GM21576 (cell line): ENCODE measurements around the gene SNRNP48.

Experiments used
- ATAC-seq: cut with Tn5 transposase; IDR thresholded peaks from one replicate; pipeline ENCODE4 v1.9.1; 2021; ENCODE audit warnings: mild to moderate bottlenecking, moderate library complexity; ENCODE audit not compliant: unreplicated experiment

SNRNP48 gene

GRCh38 chr6:7590918-7591302 is 912 bp downstream of the SNRNP48 start:
- ATAC-seq, result no peak

- ATAC-seq, result no peak
Observed at GRCh38 chr6:7591770-7592169, 1.8 kb downstream of the SNRNP48 start.

DNA sequence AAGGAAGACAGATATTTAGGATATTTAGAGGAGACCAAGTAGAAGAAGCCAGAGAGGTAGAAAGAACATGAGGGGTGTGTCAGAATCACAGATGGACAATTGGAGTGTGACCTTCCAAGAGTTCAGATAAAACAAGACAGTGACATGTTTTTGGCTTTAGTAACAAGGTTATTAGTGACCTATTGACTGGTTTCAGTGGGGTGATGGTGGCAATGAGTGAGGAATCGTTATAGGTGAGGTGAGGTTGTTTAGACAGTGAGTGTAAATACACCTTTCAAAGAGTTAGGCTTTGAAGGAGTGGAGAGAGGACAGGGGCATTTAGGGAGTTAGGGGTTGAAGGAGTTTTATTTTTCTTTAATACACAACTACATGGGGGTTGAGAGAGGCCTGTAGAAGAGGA is 3.2 kb downstream of the SNRNP48 start:
- no peak for ATAC-seq

DNA sequence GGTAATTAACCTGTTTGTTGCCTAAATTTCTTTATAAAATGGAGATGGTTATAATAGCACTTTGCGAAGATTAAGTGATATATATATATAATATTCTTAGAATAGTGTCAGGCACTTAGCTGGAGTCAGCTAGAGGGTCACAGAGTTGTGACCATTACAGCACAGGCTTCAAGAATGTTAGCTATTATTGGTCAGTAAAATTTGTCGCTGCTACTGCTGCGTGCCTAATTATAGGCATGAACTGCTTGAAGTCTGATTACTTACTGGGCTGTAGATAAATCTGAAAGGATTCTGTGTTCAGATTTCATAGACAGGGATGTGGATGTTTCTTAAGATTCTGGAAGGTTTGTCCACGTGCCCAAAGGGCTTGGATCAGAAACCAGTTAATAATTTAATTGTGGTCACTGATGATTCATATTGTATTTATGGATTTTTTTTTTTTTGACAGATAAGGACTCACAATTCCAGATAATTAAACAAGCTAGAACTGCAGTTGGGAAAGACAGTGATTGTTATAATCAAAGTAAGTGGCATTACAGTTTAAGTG is 4.7 kb downstream of the SNRNP48 start:
- ATAC-seq, result no peak

DNA sequence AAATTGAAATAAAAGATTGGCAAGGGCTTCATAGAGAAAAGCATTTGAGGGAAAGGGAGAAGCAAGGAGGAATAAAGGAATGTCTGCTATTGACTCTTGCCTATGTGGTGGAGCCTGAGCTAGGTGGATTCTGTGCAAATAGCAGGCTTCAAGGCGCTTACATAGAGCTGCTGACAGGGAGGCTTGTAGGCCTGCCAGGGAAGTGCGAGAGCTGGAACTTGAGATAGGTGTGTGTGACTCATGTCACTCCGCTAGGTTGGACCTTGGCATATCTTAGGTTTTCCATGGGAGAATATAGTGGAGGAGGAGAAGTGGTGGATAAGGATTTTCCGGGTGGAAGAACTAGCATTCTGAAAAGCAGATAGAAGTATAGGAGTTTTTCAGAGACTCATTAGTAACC is 14.0 kb downstream of the SNRNP48 start:
- ATAC-seq, result no peak

DNA sequence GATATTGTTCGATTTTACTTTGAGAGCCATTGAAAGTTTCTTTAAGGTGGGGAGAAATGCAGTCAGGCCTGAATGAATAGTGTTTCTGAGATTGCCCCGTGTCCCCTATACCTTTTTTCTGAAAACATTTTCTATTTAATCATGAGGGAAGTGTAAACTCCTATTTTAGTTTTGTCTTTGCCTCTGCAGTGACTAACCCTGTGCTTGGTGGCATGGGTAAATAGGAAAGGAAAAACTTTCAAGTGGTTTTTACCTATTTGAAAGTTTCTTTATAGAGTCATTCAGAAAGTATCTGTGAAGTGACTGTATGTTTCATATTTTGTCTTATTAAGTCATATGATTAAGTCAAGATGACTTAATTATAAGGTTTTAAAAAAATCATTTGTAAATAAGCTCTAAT is 14.5 kb downstream of the SNRNP48 start:
- ATAC-seq, result peak; percentile 63

DNA sequence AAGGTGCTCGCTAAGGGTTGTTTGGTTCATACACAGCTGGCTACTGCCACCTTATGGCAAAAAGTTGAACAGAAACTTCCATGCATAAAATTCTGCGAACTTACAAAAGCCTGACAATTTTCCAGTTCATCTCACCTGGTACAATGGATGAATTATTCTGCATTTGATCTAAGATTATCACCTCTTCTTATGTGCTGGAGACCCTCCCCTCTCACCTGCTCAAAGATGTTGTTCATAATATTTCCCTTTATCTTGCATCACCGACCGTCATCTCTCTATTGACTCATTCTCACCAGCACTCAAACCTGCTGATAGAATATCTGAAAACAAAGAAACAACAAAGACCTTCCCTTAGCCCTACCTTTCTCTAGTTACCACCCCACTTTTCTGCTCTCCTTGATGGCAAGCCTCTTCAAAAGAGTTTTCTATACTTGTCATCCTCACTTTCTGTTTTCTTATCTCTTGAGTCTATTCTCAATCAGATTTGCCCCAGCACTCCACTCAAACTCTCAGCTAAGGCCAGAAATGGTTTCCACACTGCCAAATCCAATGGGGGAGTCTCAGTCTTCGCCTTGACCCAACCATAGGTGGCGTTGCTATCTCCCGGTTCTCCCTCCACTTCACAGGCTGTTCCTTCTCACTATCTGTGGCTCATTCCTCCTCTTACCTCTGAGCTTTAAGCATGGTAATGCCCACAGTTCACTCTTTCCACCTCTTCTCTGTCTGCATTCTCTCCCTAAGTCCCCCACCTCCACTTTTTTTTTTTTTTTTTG is 25.8 kb downstream of the SNRNP48 start:
- no peak for ATAC-seq

GRCh38 chr6:7617801-7618764 is 28.1 kb downstream of the SNRNP48 start:
- peak; percentile 80 for ATAC-seq

DNA sequence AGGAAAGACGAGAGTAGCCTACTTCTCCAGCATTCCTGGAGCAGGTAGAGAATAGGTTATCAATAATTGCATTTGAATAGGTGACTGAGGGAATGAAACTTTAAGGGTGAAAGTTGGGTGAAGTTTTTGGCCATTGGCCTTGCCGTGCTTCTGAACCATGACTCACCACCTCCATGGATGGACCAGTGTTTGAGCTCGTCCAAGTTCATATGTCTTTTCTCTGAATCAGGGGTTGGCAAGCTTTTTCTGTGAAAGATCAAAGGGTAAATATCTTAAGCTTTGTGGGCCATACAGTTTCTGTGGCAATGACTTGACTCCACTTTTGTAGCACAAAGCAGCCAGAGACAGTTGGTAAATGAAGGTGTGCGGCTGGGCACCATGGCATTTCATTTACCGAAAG is 31.8 kb downstream of the SNRNP48 start:
- ATAC-seq, result no peak

DNA sequence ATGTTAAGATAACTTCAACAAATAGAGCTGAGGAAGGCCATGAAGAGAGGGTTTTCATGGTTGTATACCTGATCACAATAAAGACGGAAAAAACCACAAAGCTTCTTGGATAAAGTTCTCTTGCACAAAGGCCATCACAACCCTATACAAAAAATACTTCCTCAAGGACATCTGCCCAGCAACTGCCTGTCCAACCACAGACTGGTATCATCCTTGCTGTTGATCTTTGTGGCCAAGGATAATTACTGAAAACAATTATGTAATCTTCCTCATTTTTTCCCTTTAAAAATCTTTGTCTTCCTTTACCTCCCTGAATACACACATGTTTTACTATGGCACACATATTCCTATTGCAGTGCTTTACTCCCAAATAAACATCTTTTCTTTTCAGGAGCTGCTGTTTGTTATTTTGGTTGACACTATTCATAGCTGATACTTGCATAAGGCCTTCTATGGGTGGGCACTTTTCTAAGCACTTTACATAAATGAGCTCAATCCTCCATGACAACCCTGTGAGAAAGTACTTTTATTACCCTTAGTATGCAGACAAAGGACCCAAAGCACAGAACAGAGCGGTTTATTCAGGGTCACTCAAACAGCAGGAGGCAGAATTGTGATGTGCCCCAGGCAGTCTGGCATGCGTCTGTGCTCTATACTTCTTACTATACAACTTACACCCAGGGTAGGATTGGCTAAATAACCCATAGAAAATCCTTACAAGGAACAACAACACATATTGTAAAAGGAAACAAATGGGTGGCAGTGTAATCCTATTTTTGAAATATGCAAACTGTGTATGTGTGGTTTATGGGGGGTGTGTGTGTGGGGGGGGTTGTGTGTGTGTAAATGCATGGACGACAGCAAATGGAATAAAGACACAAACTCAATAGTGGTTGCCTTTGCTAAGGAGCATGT is 35.1 kb downstream of the SNRNP48 start:
- no peak for ATAC-seq

DNA sequence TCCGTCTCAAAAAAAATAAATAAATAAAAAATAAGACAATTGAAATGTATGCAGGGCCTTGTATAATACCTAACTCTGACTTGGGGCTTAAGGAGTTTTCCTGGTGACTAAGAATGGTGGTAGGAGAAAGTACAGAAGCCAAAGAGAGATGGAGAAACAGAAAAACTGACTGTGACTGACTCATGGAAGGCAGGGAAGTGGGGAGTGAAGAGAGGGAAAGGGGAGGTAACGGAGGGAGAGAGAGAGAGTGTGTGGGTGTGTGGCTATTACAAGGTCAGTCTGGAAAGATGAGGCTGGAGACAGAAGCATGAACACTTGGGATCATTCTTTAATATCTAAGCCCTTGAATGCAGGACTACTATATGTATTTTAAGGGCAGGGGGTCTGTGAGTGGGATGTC is 38.5 kb downstream of the SNRNP48 start:
- ATAC-seq, result no peak

GRCh38 chr6:7628909-7629308 is 38.9 kb downstream of the SNRNP48 start:
- ATAC-seq, result no peak

DNA sequence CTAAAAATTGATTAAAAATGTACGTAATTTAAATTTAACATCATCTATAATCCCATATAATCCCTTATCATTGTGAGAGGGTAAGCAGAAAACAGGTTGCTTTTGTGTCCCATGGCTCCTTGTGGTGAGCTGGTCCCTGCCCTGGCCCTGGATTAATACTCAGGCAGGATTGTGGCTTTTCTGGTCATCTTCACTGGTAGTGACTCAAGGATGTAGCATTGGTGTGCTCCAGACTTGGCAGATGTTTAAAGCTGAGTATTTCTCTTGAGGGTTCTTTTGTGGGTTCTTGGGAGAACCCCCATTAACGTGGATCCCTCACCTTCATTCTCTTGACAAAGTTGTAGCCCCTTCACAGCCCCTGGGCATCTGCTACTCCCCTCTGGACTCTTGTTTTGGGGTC is 39.3 kb downstream of the SNRNP48 start:
- ATAC-seq, result no peak

GRCh38 chr6:7630792-7631191 is 40.8 kb downstream of the SNRNP48 start:
- ATAC-seq, result no peak

DNA sequence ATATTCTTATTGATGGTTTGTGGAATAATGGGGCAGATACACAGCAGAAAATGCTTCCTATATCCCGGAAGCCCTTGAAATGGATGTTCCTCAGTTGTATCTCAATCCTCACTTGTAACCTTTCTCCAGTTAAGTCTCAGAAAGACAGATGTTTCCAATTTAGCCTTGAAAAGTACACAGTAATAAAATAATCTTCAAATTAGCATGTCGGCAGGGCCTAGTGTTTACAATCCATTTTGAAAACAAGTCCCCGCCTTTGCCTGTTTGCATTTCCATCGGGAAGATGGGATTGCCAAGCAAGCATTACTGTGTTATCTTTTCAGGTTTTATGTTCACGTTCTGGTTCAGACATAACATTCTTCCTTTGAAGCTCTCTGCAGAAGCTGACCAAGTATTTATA is 41.5 kb downstream of the SNRNP48 start:
- no peak for ATAC-seq

DNA sequence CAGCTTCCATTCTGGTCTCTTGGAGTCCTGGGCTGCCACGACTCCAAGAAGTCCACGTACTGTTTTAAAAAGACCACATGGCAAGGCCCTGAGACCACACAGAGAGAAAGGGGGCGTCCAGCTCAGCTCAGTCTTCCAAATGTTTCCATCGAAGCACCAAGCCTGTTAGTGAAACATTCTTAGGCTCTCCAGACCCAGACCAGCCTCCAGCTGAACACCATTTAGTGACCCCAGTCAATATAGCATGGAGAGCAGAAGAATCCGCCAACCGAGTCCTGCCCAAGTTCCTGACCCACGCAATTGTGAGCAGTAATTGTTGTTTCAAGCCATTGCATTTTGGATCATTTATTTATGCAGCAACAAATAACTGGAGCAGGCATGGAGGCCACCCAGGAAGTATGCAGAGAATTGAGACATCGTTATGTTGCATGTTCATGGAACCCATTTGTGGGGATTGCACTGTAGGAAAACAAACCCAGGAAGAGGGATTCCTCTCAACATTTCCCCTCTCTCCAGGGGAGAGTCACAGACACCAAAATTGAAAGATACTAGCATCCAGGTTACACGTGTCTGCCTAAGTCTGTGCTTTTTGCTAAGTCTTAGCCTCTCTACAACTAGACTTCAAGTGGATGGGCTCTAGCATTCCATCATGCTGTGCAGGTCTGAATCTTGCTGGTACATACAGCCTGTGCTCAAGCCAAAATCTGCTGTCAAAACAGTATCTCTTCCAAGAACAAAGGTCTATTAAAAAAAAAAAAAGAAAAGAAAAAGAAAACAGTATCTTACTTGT is 42.7 kb downstream of the SNRNP48 start:
- ATAC-seq, result no peak

- no peak for ATAC-seq
Observed at GRCh38 chr6:7633361-7633760, 43.4 kb downstream of the SNRNP48 start.

- no peak for ATAC-seq
Observed at GRCh38 chr6:7636151-7636550, 46.2 kb downstream of the SNRNP48 start.

- no peak for ATAC-seq
Observed at GRCh38 chr6:7637533-7637932, 47.5 kb downstream of the SNRNP48 start.

GRCh38 chr6:7639427-7639826 is 49.4 kb downstream of the SNRNP48 start:
- no peak for ATAC-seq
